OCI-LY7 (cell line): Measurements from ENCODE around the gene SLC30A2. TPM values are rescaled to one million over a fixed set of nuclear protein-coding genes. Genes with fewer than 3 reads are reported as not detected.

Source experiments
- BruUV-seq: library from RNA; stranded (reverse); fragments of 400-500 nt; replicated peaks from 2 replicates; lab custom pipeline; 2021; lab: Mats Ljungman, UMichigan
- CTCF ChIA-PET: fragments of 300-600 bp; sonication (Branson Sonifier 250); formaldehyde crosslinking; loops from one replicate; lab custom pipeline; 2022; ENCODE audit warnings: antibody characterized with exemption; ENCODE audit not compliant: unreplicated experiment; lab: Charles Lee
- POLR2A ChIA-PET: fragments of 300-600 bp; sonication (Branson Sonifier 250); formaldehyde crosslinking; loops from one replicate; lab custom pipeline; 2022; ENCODE audit warnings: antibody characterized with exemption; lab: Charles Lee
- DNase-seq: peaks from one replicate; pipeline ENCODE4 v3.0.0-alpha.2; 2015; ENCODE audit warnings: low spot score
- H2AFZ ChIP-seq: fragments of 200-600 bp; sonication (generic), shearing (Covaris generic); 2 replicates; pipeline ENCODE4 v1.6.1; 2014; ENCODE audit warnings: mild to moderate bottlenecking, antibody characterized with exemption, low read length, moderate library complexity
- H3K27ac ChIP-seq: fragments of 200-600 bp; sonication (generic); 2 replicates; pipeline ENCODE4 v1.5.1; 2014; ENCODE audit warnings: mixed run types, low read depth, mild to moderate bottlenecking, moderate library complexity, low read length, inconsistent platforms; ENCODE audit not compliant: poor library complexity, severe bottlenecking
- H3K36me3 ChIP-seq: fragments of 200-600 bp; sonication (generic); 2 replicates; pipeline ENCODE4 v1.6.1; 2014; ENCODE audit warnings: mild to moderate bottlenecking, antibody characterized with exemption, low read length, moderate library complexity, mixed read lengths; ENCODE audit not compliant: insufficient read depth
- H3K4me1 ChIP-seq: fragments of 200-600 bp; sonication (generic); 2 replicates; pipeline ENCODE4 v1.5.1; 2014; ENCODE audit warnings: mild to moderate bottlenecking, low read length; ENCODE audit not compliant: insufficient read depth, poor library complexity, severe bottlenecking
- H3K4me2 ChIP-seq: fragments of 200-600 bp; sonication (generic); 2 replicates; pipeline ENCODE4 v1.6.1; 2014; ENCODE audit warnings: mild to moderate bottlenecking, low read length
- H3K4me3 ChIP-seq: fragments of 200-600 bp; sonication (generic); 2 replicates; pipeline ENCODE4 v1.5.1; 2014; ENCODE audit warnings: mild to moderate bottlenecking, low read depth, low read length; ENCODE audit not compliant: poor library complexity, severe bottlenecking
- H3K79me2 ChIP-seq: fragments of 200-600 bp; sonication (generic); 2 replicates; pipeline ENCODE4 v1.6.1; 2016; ENCODE audit warnings: low read depth, mild to moderate bottlenecking, low read length, moderate library complexity, mixed read lengths; ENCODE audit not compliant: insufficient read depth
- H3K9me2 ChIP-seq: fragments of 200-600 bp; sonication (generic); 2 replicates; pipeline ENCODE4 v1.6.1; 2016; ENCODE audit warnings: mild to moderate bottlenecking, low read length, mixed read lengths; ENCODE audit not compliant: insufficient read depth
- H3K9me3 ChIP-seq: fragments of 200-600 bp; sonication (generic); 2 replicates; pipeline ENCODE4 v1.6.1; 2014; ENCODE audit warnings: mild to moderate bottlenecking, mixed run types, low read length, mixed read lengths
- H4K20me1 ChIP-seq: fragments of 200-600 bp; sonication (generic); 2 replicates; pipeline ENCODE4 v1.6.1; 2014; ENCODE audit warnings: mild to moderate bottlenecking, antibody characterized with exemption, low read length, moderate library complexity, mixed read lengths; ENCODE audit not compliant: insufficient read depth
- CTCF ChIP-seq: fragments of 200-600 bp; sonication (generic); conservative IDR thresholded peaks from 2 replicates; pipeline ENCODE4 v1.5.1; 2014; ENCODE audit warnings: mild to moderate bottlenecking, antibody characterized with exemption, low read length, moderate library complexity, mixed read lengths
- EZH2phosphoT487 ChIP-seq: fragments of 200-600 bp; sonication (generic); IDR thresholded peaks from 2 replicates; pipeline ENCODE4 v1.6.1; 2018; ENCODE audit warnings: low read depth, borderline replicate concordance, mild to moderate bottlenecking, mixed run types, antibody characterized with exemption, low read length, moderate library complexity, mixed read lengths
- intact Hi-C: fragments of 100-400 bp; cut with micrococcal nuclease; formaldehyde crosslinking; loops from one replicate; pipeline ENCODE4 v1.10.0; 2022; ENCODE audit not compliant: unreplicated experiment
- total RNA-seq, 2 experiments: library from RNA; depleted of rRNA in 1 of 2; stranded (reverse); fragments of >200 nt in 1 of 2; shearing (Covaris generic) in 1 of 2; gene quantifications; 2 replicates each; pipeline ENCODE4 v1.2.3, GENCODE V29; 2014 to 2022

The SLC30A2 gene
- total RNA-seq, 2 experiments from 2014 or later, result not detected

- Histone ChIP-seq H3K79me2 (no peaks in the 10 kb centered on the region), H2AFZ (no peak overlapping the region)
These were observed 35.5 kb upstream of the SLC30A2 start for GRCh38 chr1:26081267-26082019.

DNA sequence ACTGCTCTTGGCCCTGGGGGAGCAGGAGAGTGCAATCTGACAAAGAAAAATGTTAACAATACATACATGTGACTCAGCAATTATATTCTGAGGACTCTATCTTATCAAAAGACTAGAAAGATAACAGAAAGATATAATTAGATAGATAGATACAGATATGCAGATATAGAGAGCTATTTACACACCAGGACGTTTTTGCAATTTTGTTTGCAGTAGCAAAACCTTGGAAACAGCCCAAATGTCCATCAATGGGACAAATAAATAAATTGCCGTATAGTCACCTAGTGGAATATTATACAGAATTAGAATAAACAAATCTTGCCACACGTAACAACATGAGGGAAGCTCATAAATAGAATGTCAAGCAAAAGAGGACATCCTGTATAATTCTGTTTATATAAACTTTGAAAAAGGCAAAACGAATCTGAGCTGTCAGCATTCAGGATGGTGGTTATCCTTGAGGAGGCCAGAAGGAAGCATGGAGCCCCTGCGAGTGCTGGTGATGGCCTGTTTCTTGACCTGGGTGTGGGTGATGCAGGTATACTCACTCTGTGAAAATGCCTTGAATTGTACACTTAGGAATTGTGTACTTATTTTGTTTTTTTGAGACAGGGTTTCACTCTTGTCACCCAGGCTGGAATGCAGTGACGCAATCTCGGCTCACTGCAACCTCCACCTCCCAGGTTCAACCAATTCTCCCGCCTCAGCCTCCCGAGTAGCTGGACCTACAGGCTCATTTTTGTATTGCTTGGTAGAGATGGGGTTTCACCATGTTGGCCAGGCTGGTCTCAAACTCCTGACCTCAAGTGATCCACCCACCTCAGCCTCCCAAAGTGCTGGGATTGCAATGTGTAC lies 34.3 kb upstream of the SLC30A2 start:
- ChIA-PET CTCF (no interaction called here), POLR2A (interaction anchor here (0.6 kb wide), 2 partner anchors 188 to 409 kb away, joined by 3 to 4 read pairs; no protein-coding TSS in a partner anchor)
- Histone ChIP-seq H3K4me1 (no peaks in the 10 kb centered on the region), H3K4me2 (no peak overlapping the region), H3K9me3 (no peaks in the 10 kb centered on the region), H3K79me2 (no peaks in the 10 kb centered on the region), H3K36me3 (no peaks in the 10 kb centered on the region), H3K9me2 (no peaks in the 10 kb centered on the region), H2AFZ (no peak overlapping the region), H4K20me1 (no peaks in the 10 kb centered on the region), H3K4me3 (no peak overlapping the region), H3K27ac (no peak overlapping the region)
- TF ChIP-seq EZH2phosphoT487 (no peak), CTCF (no peak)
- intact Hi-C loops, result no loop called here
- DNase-seq, result no peak
- BruUV-seq, result no TSS peak

More at GRCh38 chr1:26081267-26082019, 35.5 kb upstream of the SLC30A2 start:
- CTCF ChIA-PET, result no interaction called here
- Histone ChIP-seq H3K9me2 (no peaks in the 10 kb centered on the region), H3K36me3 (no peaks in the 10 kb centered on the region), H3K4me1 (no peaks in the 10 kb centered on the region), H3K9me3 (no peaks in the 10 kb centered on the region), H4K20me1 (no peaks in the 10 kb centered on the region), H3K27ac (no peak overlapping the region), H3K4me2 (no peak overlapping the region), H3K4me3 (no peak overlapping the region)
- BruUV-seq, result no TSS peak
- POLR2A ChIA-PET, result no interaction called here
- intact Hi-C loops, result no loop called here
- no peak for TF ChIP-seq CTCF
- no peak for TF ChIP-seq EZH2phosphoT487
- no peak for DNase-seq
